ENCODE data around the gene RTTN. TPM values are rescaled to one million over a fixed set of nuclear protein-coding genes. Genes with fewer than 3 reads are reported as not detected.

RTTN gene
- total RNA-seq, 2 experiments from 2014 or later, result 19.8 to 29.7 TPM

- POLR2A ChIA-PET, result no interaction called here
- CTCF ChIA-PET (ENCODE audit: unreplicated experiment), result no interaction called here
- intact Hi-C loops (cut with micrococcal nuclease; ENCODE audit: unreplicated experiment), result no loop called here
- Histone ChIP-seq H2AFZ (ENCODE audit: low read length) (no peak overlapping the region), H3K27ac (ENCODE audit: low read depth, low read length, poor library complexity, severe bottlenecking) (no peak overlapping the region), H4K20me1 (ENCODE audit: insufficient read depth, low read length) (no peaks in the 10 kb centered on the region), H3K4me2 (ENCODE audit: low read length) (no peak overlapping the region), H3K4me1 (ENCODE audit: insufficient read depth, low read length, poor library complexity, severe bottlenecking) (no peaks in the 10 kb centered on the region), H3K4me3 (ENCODE audit: low read depth, low read length, poor library complexity, severe bottlenecking) (no peak overlapping the region), H3K9me2 (ENCODE audit: insufficient read depth, low read length) (no peaks in the 10 kb centered on the region), H3K79me2 (ENCODE audit: insufficient read depth, low read depth, low read length) (no peaks in the 10 kb centered on the region), H3K36me3 (ENCODE audit: insufficient read depth, low read length) (no peaks in the 10 kb centered on the region), H3K9me3 (ENCODE audit: low read length) (no peaks in the 10 kb centered on the region)
- no TSS peak for BruUV-seq (replicated peaks)
- DNase-seq (ENCODE audit: low spot score), result no peak
- TF ChIP-seq EZH2phosphoT487 (IDR thresholded peaks at IDR 0.05; ENCODE audit: borderline replicate concordance, low read depth, low read length) (no peak), CTCF (conservative IDR thresholded peaks at IDR 0.05; ENCODE audit: low read length) (no peak)
Measured at GRCh38 chr18:70235478-70235877, 30.0 kb upstream of the RTTN start.

GRCh38 chr18:70234667-70235459 is 29.4 kb upstream of the RTTN start:
- Histone ChIP-seq H2AFZ (ENCODE audit: low read length) (no peak overlapping the region), H4K20me1 (ENCODE audit: insufficient read depth, low read length) (no peaks in the 10 kb centered on the region), H3K9me2 (ENCODE audit: insufficient read depth, low read length) (no peaks in the 10 kb centered on the region), H3K4me1 (ENCODE audit: insufficient read depth, low read length, poor library complexity, severe bottlenecking) (no peaks in the 10 kb centered on the region), H3K36me3 (ENCODE audit: insufficient read depth, low read length) (no peaks in the 10 kb centered on the region), H3K4me2 (ENCODE audit: low read length) (no peak overlapping the region), H3K79me2 (ENCODE audit: insufficient read depth, low read depth, low read length) (no peaks in the 10 kb centered on the region), H3K9me3 (ENCODE audit: low read length) (no peaks in the 10 kb centered on the region), H3K27ac (ENCODE audit: low read depth, low read length, poor library complexity, severe bottlenecking) (no peak overlapping the region), H3K4me3 (ENCODE audit: low read depth, low read length, poor library complexity, severe bottlenecking) (no peak overlapping the region)
- no TSS peak for BruUV-seq (replicated peaks)
- ChIA-PET POLR2A (no interaction called here), CTCF (ENCODE audit: unreplicated experiment) (no interaction called here)
- intact Hi-C loops (cut with micrococcal nuclease; ENCODE audit: unreplicated experiment), result no loop called here
- no peak for DNase-seq (ENCODE audit: low spot score)
- TF ChIP-seq CTCF (conservative IDR thresholded peaks at IDR 0.05; ENCODE audit: low read length), result no peak
- no peak for TF ChIP-seq EZH2phosphoT487 (IDR thresholded peaks at IDR 0.05; ENCODE audit: borderline replicate concordance, low read depth, low read length)

GRCh38 chr18:70233974-70234373 is 28.5 kb upstream of the RTTN start:
- no TSS peak for BruUV-seq (replicated peaks)
- no peaks in the 10 kb centered on the region for H3K36me3 ChIP-seq (ENCODE audit: insufficient read depth, low read length)
- no peak for DNase-seq (ENCODE audit: low spot score)
- no peaks in the 10 kb centered on the region for H4K20me1 ChIP-seq (ENCODE audit: insufficient read depth, low read length)
- no peaks in the 10 kb centered on the region for H3K9me2 ChIP-seq (ENCODE audit: insufficient read depth, low read length)
- CTCF ChIA-PET (ENCODE audit: unreplicated experiment), result no interaction called here
- H3K4me3 ChIP-seq (ENCODE audit: low read depth, low read length, poor library complexity, severe bottlenecking), result no peak overlapping the region
- H3K4me2 ChIP-seq (ENCODE audit: low read length), result no peak overlapping the region
- no peaks in the 10 kb centered on the region for H3K79me2 ChIP-seq (ENCODE audit: insufficient read depth, low read depth, low read length)
- H3K9me3 ChIP-seq (ENCODE audit: low read length), result no peaks in the 10 kb centered on the region
- TF ChIP-seq CTCF (conservative IDR thresholded peaks at IDR 0.05; ENCODE audit: low read length), result no peak
- no peak for TF ChIP-seq EZH2phosphoT487 (IDR thresholded peaks at IDR 0.05; ENCODE audit: borderline replicate concordance, low read depth, low read length)
- H2AFZ ChIP-seq (ENCODE audit: low read length), result no peak overlapping the region
- no peak overlapping the region for H3K27ac ChIP-seq (ENCODE audit: low read depth, low read length, poor library complexity, severe bottlenecking)
- intact Hi-C loops (cut with micrococcal nuclease; ENCODE audit: unreplicated experiment), result no loop called here
- POLR2A ChIA-PET, result no interaction called here
- no peaks in the 10 kb centered on the region for H3K4me1 ChIP-seq (ENCODE audit: insufficient read depth, low read length, poor library complexity, severe bottlenecking)

Measured in OCI-LY7 (cell line).